22Rv1 (cell line): ENCODE results near the gene FCHSD1.

ENCODE experiments used
- ZFX ChIP-seq: fragments of 450-650 bp; IDR thresholded peaks from 2 replicates; pipeline ENCODE4 v1.6.1; 2017; ENCODE audit warnings: antibody characterized with exemption, borderline replicate concordance
- TF ChIP-seq, protein P1 (sequence below): fragments of 450-650 bp; IDR thresholded peaks from 2 replicates; pipeline ENCODE4 v1.5.1; 2017; ENCODE audit warnings: mild to moderate bottlenecking

DNA sequence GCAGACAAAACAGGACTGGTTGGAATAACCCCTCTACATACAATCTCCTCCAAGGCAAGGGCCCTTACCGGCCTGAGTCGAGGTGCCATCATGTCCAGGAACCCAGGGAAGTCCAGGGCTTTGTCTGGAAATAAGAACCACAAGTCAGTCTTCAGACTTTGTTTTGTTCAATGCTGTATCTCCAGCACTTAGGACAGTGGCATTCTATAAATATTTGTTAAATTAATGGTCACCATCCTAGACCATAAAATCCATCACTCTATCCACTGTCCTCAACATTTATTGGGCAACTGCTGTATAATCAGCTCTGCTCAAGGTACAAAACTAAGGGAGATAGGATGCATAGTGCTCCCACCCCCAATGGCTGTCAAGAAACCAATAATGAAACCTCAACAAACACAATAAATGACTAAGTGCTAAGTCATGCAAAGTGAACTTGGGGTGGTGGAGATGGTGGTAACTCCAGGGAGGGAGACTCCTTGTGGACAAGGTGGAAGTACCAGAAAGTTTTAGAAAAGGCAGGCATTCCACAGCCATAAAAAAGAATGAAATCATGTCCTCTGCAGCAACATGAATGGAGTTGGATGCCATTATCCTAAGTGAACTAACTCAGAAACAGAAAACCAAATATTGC, 9.5 kb downstream of the FCHSD1 start:
- TF ChIP-seq, protein P1, sequence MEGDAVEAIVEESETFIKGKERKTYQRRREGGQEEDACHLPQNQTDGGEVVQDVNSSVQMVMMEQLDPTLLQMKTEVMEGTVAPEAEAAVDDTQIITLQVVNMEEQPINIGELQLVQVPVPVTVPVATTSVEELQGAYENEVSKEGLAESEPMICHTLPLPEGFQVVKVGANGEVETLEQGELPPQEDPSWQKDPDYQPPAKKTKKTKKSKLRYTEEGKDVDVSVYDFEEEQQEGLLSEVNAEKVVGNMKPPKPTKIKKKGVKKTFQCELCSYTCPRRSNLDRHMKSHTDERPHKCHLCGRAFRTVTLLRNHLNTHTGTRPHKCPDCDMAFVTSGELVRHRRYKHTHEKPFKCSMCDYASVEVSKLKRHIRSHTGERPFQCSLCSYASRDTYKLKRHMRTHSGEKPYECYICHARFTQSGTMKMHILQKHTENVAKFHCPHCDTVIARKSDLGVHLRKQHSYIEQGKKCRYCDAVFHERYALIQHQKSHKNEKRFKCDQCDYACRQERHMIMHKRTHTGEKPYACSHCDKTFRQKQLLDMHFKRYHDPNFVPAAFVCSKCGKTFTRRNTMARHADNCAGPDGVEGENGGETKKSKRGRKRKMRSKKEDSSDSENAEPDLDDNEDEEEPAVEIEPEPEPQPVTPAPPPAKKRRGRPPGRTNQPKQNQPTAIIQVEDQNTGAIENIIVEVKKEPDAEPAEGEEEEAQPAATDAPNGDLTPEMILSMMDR, result no peak
- TF ChIP-seq ZFX, result no peak
